K562 (cell line): Measurements from ENCODE around the gene RNF121. TPM values are rescaled to one million over a fixed set of nuclear protein-coding genes. Genes with fewer than 3 reads are reported as not detected.

ENCODE experiments used
- CEBPB ChIP-seq: fragments of 450-650 bp; IDR thresholded peaks from 2 replicates; pipeline ENCODE4 v1.6.1; 2016; ENCODE audit warnings: missing genetic modification characterization, missing compliant biosample characterization
- EGR1 ChIP-seq: fragments of 450-650 bp; conservative IDR thresholded peaks from 2 replicates; pipeline ENCODE4 v1.6.1; 2017; ENCODE audit warnings: mild to moderate bottlenecking
- FOXA3 ChIP-seq, 2 experiments: fragments of 450-650 bp in 1 of 2; sonication (generic) in 1 of 2; formaldehyde crosslinking; IDR thresholded peaks in 1 of 2; conservative IDR thresholded peaks in 1 of 2; 2 replicates each; pipeline versions ENCODE4 v1.4.0 to v1.8.0; 2020 to 2022; ENCODE audit warnings: mild to moderate bottlenecking in 2 of 2, missing genetic modification reagents in 1 of 2
- FOXJ3 ChIP-seq: sonication (generic); formaldehyde crosslinking; IDR thresholded peaks from 2 replicates; pipeline ENCODE4 v1.4.0; 2020; ENCODE audit warnings: mild to moderate bottlenecking, missing genetic modification reagents
- HOXB6 ChIP-seq: fragments of 250-450 bp; sonication (Bioruptor Pico); IDR thresholded peaks from 2 replicates; pipeline ENCODE4 v1.5.1; 2022; ENCODE audit warnings: mild to moderate bottlenecking, borderline replicate concordance
- IFI16 ChIP-seq: fragments of 250-450 bp; sonication (Bioruptor Pico); IDR thresholded peaks from 2 replicates; pipeline ENCODE4 v2.1.2; 2022; ENCODE audit warnings: mild to moderate bottlenecking, inconsistent platforms
- KHSRP ChIP-seq: fragments of 450-650 bp; IDR thresholded peaks from 2 replicates; pipeline ENCODE4 v1.6.1; 2017
- KLF10 ChIP-seq: fragments of 250-450 bp; sonication (Bioruptor Pico); IDR thresholded peaks from 2 replicates; pipeline ENCODE4 v1.6.1; 2021; ENCODE audit warnings: matching md5 sums
- MEIS2 ChIP-seq: fragments of 450-650 bp; IDR thresholded peaks from 2 replicates; pipeline ENCODE4 v1.6.1; 2014; ENCODE audit warnings: mild to moderate bottlenecking; ENCODE audit not compliant: partially characterized antibody
- MIER1 ChIP-seq: fragments of 450-650 bp; IDR thresholded peaks from 2 replicates; pipeline ENCODE4 v1.6.1; 2016; ENCODE audit warnings: antibody characterized with exemption, mild to moderate bottlenecking, low read depth
- NFXL1 ChIP-seq: fragments of 450-650 bp; formaldehyde crosslinking; IDR thresholded peaks from 2 replicates; pipeline ENCODE4 v1.4.0; 2021; ENCODE audit warnings: mild to moderate bottlenecking
- POLR2H ChIP-seq: IDR thresholded peaks from 2 replicates; pipeline ENCODE4 v1.6.1; 2016; ENCODE audit warnings: missing genetic modification characterization, low read depth, mild to moderate bottlenecking, control low read depth, missing compliant biosample characterization, moderate library complexity
- TCF3 ChIP-seq: sonication (generic); formaldehyde crosslinking; IDR thresholded peaks from 2 replicates; pipeline ENCODE4 v1.4.0; 2020; ENCODE audit warnings: mild to moderate bottlenecking, missing genetic modification reagents
- XRCC3 ChIP-seq: fragments of 450-650 bp; IDR thresholded peaks from 2 replicates; pipeline ENCODE4 v1.6.1; 2017; ENCODE audit warnings: mild to moderate bottlenecking, moderate library complexity
- ZNF444 ChIP-seq: fragments of 250-450 bp; sonication (Bioruptor Pico); IDR thresholded peaks from 2 replicates; pipeline ENCODE4 v1.4.0; 2020; ENCODE audit warnings: mild to moderate bottlenecking, moderate library complexity
- polyA plus RNA-seq, 8 experiments: library from polyadenylated mRNA; depleted of rRNA in 4 of 8; stranded (reverse) in 5 of 8; unstranded in 3 of 8; fragments of >200 nt; fragmentation: Nextera tagmentation in 2 of 8; fragmentation: Illumina TruSeq in 1 of 8; extraction: Ambion mirVana in 2 of 8; extraction: Trizol in 1 of 8; gene quantifications; 2 replicates each; pipeline versions ENCODE4 v1.2.1 to v1.2.3, GENCODE V29; 2011 to 2014; ENCODE audit warnings: inconsistent platforms in 1 of 8, missing spikeins in 1 of 8
- total RNA-seq, 7 experiments: library from RNA; depleted of rRNA in 6 of 7; stranded (reverse); fragments of >200 nt in 6 of 7; fragmentation: Illumina TruSeq in 2 of 7; extraction: Trizol in 2 of 7; gene quantifications; 2 replicates each; pipeline versions ENCODE4 v1.2.1 to v1.2.3, GENCODE V29; 2011 to 2021; ENCODE audit warnings: low replicate concordance in 1 of 7
- TF ChIP-seq, protein P1 (sequence below): IDR thresholded peaks from 3 replicates; pipeline ENCODE4 v1.6.1; 2011; ENCODE audit warnings: borderline replicate concordance, mild to moderate bottlenecking, moderate library complexity; ENCODE audit not compliant: insufficient read length; ENCODE audit errors: extremely low read depth
- TF ChIP-seq, protein P2 (sequence below): fragments of 250-450 bp; sonication (Bioruptor Pico); IDR thresholded peaks from 2 replicates; pipeline ENCODE4 v1.8.0; 2022; ENCODE audit warnings: moderate library complexity, mild to moderate bottlenecking, inconsistent platforms
- TF ChIP-seq, protein P3 (sequence below), 2 experiments: fragments of 200-800 bp in 1 of 2; sonication (Bioruptor generic) in 1 of 2; sonication (generic) in 1 of 2; formaldehyde crosslinking in 1 of 2; IDR thresholded peaks in 1 of 2; conservative IDR thresholded peaks in 1 of 2; 2 replicates each; pipeline versions ENCODE4 v1.5.0 to v1.6.1; 2016 to 2020; ENCODE audit warnings: missing compliant biosample characterization in 1 of 2, missing genetic modification characterization in 1 of 2, missing genetic modification reagents in 1 of 2
- TF ChIP-seq, protein P4 (sequence below): fragments of 200-400 bp; formaldehyde crosslinking; IDR thresholded peaks from 2 replicates; pipeline ENCODE4 v1.6.1; 2017; ENCODE audit warnings: mild to moderate bottlenecking, low read depth, low read length, moderate library complexity

RNF121 gene
- total and polyA plus RNA-seq, 9 of the 15 experiments (the other 6 are each of a cell fraction or from before 2014, with no cell fraction given): 8.0 to 63.4 (median 20.5) TPM

DNA sequence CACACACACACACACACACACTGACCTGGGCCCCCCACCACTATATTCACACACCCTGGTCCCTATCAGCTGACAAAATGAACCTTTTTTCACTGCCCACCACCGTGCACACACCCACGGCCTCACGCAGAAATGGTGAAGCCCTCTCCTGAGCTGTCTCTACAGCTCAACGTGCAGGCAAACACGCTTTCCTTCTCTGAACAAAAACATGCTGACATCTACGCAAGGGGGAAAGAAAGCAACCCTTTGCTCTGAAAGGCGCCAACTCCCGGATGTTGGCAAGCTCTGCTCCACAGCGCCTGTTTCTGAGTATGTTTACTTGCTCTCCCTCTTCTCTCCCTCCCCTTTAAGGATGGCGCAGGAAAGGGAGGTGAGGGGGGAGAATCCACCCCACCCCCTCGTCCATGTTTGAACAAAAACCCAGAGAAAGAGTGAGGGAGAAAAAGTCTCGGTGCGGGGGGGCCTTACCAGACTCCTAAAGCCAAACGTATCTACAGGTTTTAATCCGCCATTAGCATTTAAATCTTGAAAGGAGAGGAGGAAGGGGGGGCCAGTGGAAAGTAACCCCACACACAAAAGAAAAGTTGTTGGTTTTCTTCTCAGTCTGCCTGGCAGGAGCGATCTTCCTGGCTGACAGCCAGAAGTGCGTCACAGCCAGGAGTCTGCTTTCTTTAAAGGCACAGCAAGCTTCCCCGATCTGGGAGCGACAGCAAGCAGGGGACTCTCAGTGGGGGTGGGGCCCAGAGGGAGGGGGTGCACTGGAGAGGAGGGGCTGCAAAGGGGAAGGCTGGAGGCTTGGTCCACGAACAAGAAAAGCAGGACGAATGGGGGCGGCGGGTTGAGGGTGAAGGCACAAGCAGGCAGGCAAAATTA lies 111.9 kb downstream of the RNF121 start (continued):
- TF ChIP-seq EGR1 (no peak; the same call in none of the 2 replicates), TCF3 (no peak), KHSRP (no peak), CEBPB (no peak), ZNF444 (no peak), POLR2H (no peak), HOXB6 (no peak), MIER1 (no peak), FOXJ3 (CRISPR knock-in tag) (no peak), FOXA3 (CRISPR knock-in tag; conservative IDR thresholded peaks at IDR 0.05 in 1 of 2, IDR thresholded peaks at IDR 0.05 in 1 of 2) (peak; percentile 25 to 34; a peak in 2 of 4 replicates), XRCC3 (no peak), MEIS2 (no peak), NFXL1 (CRISPR knock-in tag) (no peak), KLF10 (no peak), IFI16 (no peak)
- TF ChIP-seq, protein P1, sequence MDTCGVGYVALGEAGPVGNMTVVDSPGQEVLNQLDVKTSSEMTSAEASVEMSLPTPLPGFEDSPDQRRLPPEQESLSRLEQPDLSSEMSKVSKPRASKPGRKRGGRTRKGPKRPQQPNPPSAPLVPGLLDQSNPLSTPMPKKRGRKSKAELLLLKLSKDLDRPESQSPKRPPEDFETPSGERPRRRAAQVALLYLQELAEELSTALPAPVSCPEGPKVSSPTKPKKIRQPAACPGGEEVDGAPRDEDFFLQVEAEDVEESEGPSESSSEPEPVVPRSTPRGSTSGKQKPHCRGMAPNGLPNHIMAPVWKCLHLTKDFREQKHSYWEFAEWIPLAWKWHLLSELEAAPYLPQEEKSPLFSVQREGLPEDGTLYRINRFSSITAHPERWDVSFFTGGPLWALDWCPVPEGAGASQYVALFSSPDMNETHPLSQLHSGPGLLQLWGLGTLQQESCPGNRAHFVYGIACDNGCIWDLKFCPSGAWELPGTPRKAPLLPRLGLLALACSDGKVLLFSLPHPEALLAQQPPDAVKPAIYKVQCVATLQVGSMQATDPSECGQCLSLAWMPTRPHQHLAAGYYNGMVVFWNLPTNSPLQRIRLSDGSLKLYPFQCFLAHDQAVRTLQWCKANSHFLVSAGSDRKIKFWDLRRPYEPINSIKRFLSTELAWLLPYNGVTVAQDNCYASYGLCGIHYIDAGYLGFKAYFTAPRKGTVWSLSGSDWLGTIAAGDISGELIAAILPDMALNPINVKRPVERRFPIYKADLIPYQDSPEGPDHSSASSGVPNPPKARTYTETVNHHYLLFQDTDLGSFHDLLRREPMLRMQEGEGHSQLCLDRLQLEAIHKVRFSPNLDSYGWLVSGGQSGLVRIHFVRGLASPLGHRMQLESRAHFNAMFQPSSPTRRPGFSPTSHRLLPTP: no peak
- TF ChIP-seq, protein P2, sequence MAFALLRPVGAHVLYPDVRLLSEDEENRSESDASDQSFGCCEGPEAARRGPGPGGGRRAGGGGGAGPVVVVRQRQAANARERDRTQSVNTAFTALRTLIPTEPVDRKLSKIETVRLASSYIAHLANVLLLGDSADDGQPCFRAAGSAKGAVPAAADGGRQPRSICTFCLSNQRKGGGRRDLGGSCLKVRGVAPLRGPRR (CRISPR knock-in tag): no peak
- TF ChIP-seq, protein P3, sequence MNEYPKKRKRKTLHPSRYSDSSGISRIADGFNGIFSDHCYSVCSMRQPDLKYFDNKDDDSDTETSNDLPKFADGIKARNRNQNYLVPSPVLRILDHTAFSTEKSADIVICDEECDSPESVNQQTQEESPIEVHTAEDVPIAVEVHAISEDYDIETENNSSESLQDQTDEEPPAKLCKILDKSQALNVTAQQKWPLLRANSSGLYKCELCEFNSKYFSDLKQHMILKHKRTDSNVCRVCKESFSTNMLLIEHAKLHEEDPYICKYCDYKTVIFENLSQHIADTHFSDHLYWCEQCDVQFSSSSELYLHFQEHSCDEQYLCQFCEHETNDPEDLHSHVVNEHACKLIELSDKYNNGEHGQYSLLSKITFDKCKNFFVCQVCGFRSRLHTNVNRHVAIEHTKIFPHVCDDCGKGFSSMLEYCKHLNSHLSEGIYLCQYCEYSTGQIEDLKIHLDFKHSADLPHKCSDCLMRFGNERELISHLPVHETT (CRISPR knock-in tag; conservative IDR thresholded peaks at IDR 0.05 in 1 of 2, IDR thresholded peaks at IDR 0.05 in 1 of 2): peak in 1 of 2 experiments; percentile 47; a peak in 1 of 4 replicates
- TF ChIP-seq, protein P4, sequence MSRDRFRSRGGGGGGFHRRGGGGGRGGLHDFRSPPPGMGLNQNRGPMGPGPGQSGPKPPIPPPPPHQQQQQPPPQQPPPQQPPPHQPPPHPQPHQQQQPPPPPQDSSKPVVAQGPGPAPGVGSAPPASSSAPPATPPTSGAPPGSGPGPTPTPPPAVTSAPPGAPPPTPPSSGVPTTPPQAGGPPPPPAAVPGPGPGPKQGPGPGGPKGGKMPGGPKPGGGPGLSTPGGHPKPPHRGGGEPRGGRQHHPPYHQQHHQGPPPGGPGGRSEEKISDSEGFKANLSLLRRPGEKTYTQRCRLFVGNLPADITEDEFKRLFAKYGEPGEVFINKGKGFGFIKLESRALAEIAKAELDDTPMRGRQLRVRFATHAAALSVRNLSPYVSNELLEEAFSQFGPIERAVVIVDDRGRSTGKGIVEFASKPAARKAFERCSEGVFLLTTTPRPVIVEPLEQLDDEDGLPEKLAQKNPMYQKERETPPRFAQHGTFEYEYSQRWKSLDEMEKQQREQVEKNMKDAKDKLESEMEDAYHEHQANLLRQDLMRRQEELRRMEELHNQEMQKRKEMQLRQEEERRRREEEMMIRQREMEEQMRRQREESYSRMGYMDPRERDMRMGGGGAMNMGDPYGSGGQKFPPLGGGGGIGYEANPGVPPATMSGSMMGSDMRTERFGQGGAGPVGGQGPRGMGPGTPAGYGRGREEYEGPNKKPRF: no peak
